ENCODE results near the gene UQCRQ. TPM values are rescaled to one million over a fixed set of nuclear protein-coding genes. Genes with fewer than 3 reads are reported as not detected.

The UQCRQ gene
- total and polyA plus RNA-seq, 2 donors (not counting 1 experiment from before 2014, with no cell fraction given): 71.1 to 90.0 TPM

DNA sequence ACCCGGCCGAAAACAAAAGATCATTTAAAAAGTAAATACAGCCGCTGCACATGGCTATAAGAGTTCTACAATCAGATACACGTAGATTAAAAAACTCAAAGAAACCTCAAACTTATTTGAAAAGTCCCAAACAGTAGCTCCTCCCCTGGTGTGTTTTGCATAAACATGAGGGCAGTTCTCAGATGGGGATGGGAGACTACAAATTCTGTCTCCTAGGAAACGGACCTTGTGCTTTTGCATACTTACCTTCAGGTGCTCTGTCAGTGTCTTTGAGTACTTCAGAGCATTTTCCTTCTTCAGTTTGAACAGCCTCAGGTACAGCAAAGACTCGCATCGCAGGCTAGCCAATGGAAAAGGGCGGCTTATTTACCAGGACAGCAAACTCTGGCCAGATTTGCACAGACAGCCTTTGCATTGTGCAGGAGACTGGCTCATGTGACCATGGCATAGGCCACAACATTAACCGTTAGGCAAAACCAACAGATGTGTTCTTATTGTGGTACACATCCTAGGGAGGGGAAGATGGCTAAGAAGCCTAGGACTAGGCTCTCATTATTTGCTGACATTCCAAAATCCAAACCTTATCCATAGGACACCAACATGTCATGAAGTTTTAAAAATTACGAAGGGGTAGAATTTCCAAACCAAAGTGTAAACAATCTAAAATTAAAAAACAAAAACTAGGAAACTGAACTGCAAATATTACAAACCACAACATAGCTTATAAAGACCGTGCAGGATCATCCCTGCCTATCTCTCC is 19.8 kb downstream of the UQCRQ start:
- Histone ChIP-seq H2AFZ (ENCODE audit: insufficient read depth, low read depth, low read length, poor library complexity, severe bottlenecking) (no peak overlapping the region), H3K9me3 (ENCODE audit: control extremely low read depth in 1 of 3, control insufficient read depth in 2 of 3, insufficient read depth in 1 of 3, low read length in 2 of 3) (no peaks in the 10 kb centered on the region), H3K4me2 (replicated peaks; ENCODE audit: low read depth, low read length, poor library complexity, severe bottlenecking) (no peak overlapping the region), H4K20me1 (ENCODE audit: control insufficient read depth, insufficient read depth, low read length, poor library complexity, severe bottlenecking) (no peaks in the 10 kb centered on the region), H3K4me3 (ENCODE audit: control extremely low read depth in 1 of 5, extremely low read depth in 1 of 5, insufficient read depth in 1 of 5, low read depth in 2 of 5, low read length in 4 of 5) (no peak overlapping the region), H3K36me3 (replicated peaks in 1 of 2; ENCODE audit: control extremely low read depth in 1 of 2, control insufficient read depth in 1 of 2, extremely low read depth in 1 of 2, insufficient read depth in 2 of 2, low read length in 1 of 2) (peaks cover 24 to 54% of the 10 kb centered on the region in 2 experiments), H3K27ac (ENCODE audit: low read length in 2 of 2) (peak overlapping the region in 1 of 2 donors; percentile 46), H3K79me2 (ENCODE audit: control insufficient read depth, insufficient read depth, low read length) (no peaks in the 10 kb centered on the region), H3K9ac (ENCODE audit: low read length) (no peak overlapping the region), H3K27me3 (replicated peaks in 1 of 4; ENCODE audit: control extremely low read depth in 1 of 4, control insufficient read depth in 3 of 4, insufficient read depth in 4 of 4, low read length in 3 of 4) (no peaks in the 10 kb centered on the region), H3K4me1 (ENCODE audit: control insufficient read depth in 2 of 2, insufficient read depth in 2 of 2, low read length in 2 of 2) (no peaks in the 10 kb centered on the region)
- no peak overlapping the region for H3K4me3 Mint-ChIP-seq
- peaks cover 8% of the 10 kb centered on the region for H3K4me1 Mint-ChIP-seq
- 92% methylated on average over 6 of the region's 11 CpGs for WGBS (ENCODE audit: insufficient coverage)
- intact Hi-C loops (cut with micrococcal nuclease): no loop called here
- ChIA-PET CTCF (interaction anchor here (0.6 to 7.9 kb wide), 2 partner anchors 57 to 500 kb away, joined by 3 to 75 read pairs; partner anchors contain the start of gene SHROOM1), POLR2A (no interaction called here)
- H3K27ac Mint-ChIP-seq: peak overlapping the region; percentile 50
- H3K27me3 Mint-ChIP-seq: no peaks in the 10 kb centered on the region
- no peak for ATAC-seq (ENCODE audit: low read depth)
- H3K9me3 Mint-ChIP-seq (ENCODE audit: insufficient read depth): no peaks in the 10 kb centered on the region
- no peak for TF ChIP-seq EZH2 (IDR thresholded peaks at IDR 0.05; ENCODE audit: borderline replicate concordance, insufficient read depth, low read depth, low read length, poor library complexity, severe bottlenecking)
- DNase-seq: peak; percentile 42

DNA sequence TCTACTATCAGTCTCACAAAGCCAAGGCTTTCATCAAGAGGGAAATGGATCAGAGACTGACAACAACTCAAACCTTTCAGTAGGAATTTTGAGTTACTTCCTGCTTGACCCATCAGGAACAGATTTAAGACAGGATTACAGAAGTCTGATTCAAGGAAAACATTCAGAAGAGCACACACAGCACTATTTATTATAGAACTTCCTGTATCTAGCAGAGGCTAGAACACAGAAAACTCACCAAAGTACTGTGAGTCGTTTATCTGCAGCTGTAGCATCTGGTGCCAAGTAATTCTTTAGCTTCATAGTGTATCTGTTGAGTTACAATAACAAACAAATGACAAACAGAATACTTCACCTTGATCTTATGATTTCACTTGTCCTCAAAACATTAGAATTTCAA is 20.8 kb downstream of the UQCRQ start:
- Histone ChIP-seq H3K4me3 (ENCODE audit: control extremely low read depth in 1 of 5, extremely low read depth in 1 of 5, insufficient read depth in 1 of 5, low read depth in 2 of 5, low read length in 4 of 5) (no peak overlapping the region), H3K9me3 (ENCODE audit: control extremely low read depth in 1 of 3, control insufficient read depth in 2 of 3, insufficient read depth in 1 of 3, low read length in 2 of 3) (no peaks in the 10 kb centered on the region), H2AFZ (ENCODE audit: insufficient read depth, low read depth, low read length, poor library complexity, severe bottlenecking) (no peak overlapping the region), H4K20me1 (ENCODE audit: control insufficient read depth, insufficient read depth, low read length, poor library complexity, severe bottlenecking) (no peaks in the 10 kb centered on the region), H3K36me3 (replicated peaks in 1 of 2; ENCODE audit: control extremely low read depth in 1 of 2, control insufficient read depth in 1 of 2, extremely low read depth in 1 of 2, insufficient read depth in 2 of 2, low read length in 1 of 2) (peaks cover 25 to 54% of the 10 kb centered on the region in 2 experiments), H3K79me2 (ENCODE audit: control insufficient read depth, insufficient read depth, low read length) (peaks cover 4% of the 10 kb centered on the region), H3K9ac (ENCODE audit: low read length) (no peak overlapping the region), H3K27ac (ENCODE audit: low read length in 2 of 2) (no peak overlapping the region), H3K4me1 (ENCODE audit: control insufficient read depth in 2 of 2, insufficient read depth in 2 of 2, low read length in 2 of 2) (no peaks in the 10 kb centered on the region), H3K4me2 (replicated peaks; ENCODE audit: low read depth, low read length, poor library complexity, severe bottlenecking) (no peak overlapping the region), H3K27me3 (replicated peaks in 1 of 4; ENCODE audit: control extremely low read depth in 1 of 4, control insufficient read depth in 3 of 4, insufficient read depth in 4 of 4, low read length in 3 of 4) (no peaks in the 10 kb centered on the region)
- Mint-ChIP-seq H3K9me3 (ENCODE audit: insufficient read depth) (no peaks in the 10 kb centered on the region), H3K4me3 (no peak overlapping the region), H3K27ac (no peak overlapping the region), H3K27me3 (no peaks in the 10 kb centered on the region), H3K4me1 (peaks cover 8% of the 10 kb centered on the region)
- WGBS (ENCODE audit: insufficient coverage): no CpG with 5 or more reads among the region's 1 CpG
- intact Hi-C loops (cut with micrococcal nuclease): no loop called here
- CTCF ChIA-PET: interaction anchor here (0.6 to 7.9 kb wide), 2 partner anchors 58 to 501 kb away, joined by 3 to 75 read pairs; partner anchors contain the start of gene SHROOM1
- POLR2A ChIA-PET: no interaction called here
- TF ChIP-seq CTCF (IDR thresholded peaks at IDR 0.05): no peak
- TF ChIP-seq EZH2 (IDR thresholded peaks at IDR 0.05; ENCODE audit: borderline replicate concordance, insufficient read depth, low read depth, low read length, poor library complexity, severe bottlenecking): no peak
- DNase-seq (no peak), ATAC-seq (ENCODE audit: low read depth) (no peak)
